PC-9 (cell line): ENCODE data around the gene SPHK1.

Experiments used
- EZH2 ChIP-seq: fragments of 200-600 bp; sonication (generic); IDR thresholded peaks from 2 replicates; pipeline ENCODE4 v1.8.0; 2017; ENCODE audit warnings: antibody characterized with exemption, low read depth
- TF ChIP-seq, protein P1 (sequence below): fragments of 200-600 bp; sonication (generic); conservative IDR thresholded peaks from 2 replicates; pipeline ENCODE4 v1.6.1; 2017; ENCODE audit warnings: mixed run types, antibody characterized with exemption, mild to moderate bottlenecking, moderate library complexity

- TF ChIP-seq, protein P1, sequence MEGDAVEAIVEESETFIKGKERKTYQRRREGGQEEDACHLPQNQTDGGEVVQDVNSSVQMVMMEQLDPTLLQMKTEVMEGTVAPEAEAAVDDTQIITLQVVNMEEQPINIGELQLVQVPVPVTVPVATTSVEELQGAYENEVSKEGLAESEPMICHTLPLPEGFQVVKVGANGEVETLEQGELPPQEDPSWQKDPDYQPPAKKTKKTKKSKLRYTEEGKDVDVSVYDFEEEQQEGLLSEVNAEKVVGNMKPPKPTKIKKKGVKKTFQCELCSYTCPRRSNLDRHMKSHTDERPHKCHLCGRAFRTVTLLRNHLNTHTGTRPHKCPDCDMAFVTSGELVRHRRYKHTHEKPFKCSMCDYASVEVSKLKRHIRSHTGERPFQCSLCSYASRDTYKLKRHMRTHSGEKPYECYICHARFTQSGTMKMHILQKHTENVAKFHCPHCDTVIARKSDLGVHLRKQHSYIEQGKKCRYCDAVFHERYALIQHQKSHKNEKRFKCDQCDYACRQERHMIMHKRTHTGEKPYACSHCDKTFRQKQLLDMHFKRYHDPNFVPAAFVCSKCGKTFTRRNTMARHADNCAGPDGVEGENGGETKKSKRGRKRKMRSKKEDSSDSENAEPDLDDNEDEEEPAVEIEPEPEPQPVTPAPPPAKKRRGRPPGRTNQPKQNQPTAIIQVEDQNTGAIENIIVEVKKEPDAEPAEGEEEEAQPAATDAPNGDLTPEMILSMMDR, result no peak
- no peak for TF ChIP-seq EZH2
Observed at GRCh38 chr17:76404256-76404655, 19.8 kb downstream of the SPHK1 start.
